ENCODE measurements around the gene PLAGL1.
"Not testable (repeated sequence)": the region's sequence is repeated elsewhere in the genome, so short reads cannot be mapped to it uniquely, and the experiment has no call there.

Gene PLAGL1

GRCh38 chr6:144035416-144035815 lies 27.4 kb upstream of the PLAGL1 start:
- Histone ChIP-seq H3K4me3 (ENCODE audit: extremely low read depth, insufficient read depth, low read length, poor library complexity, severe bottlenecking) (no peak overlapping the region), H3K36me3 (ENCODE audit: control insufficient read depth, insufficient read depth, low read length) (no peaks in the 10 kb centered on the region), H3K4me1 (ENCODE audit: control insufficient read depth, insufficient read depth, low read length, poor library complexity, severe bottlenecking) (peaks cover 4% of the 10 kb centered on the region), H3K9me3 (ENCODE audit: control insufficient read depth, low read length) (peaks cover 4% of the 10 kb centered on the region), H3K27ac (ENCODE audit: low read depth, low read length, severe bottlenecking) (no peak overlapping the region)
- WGBS, 2 experiments (ENCODE audit: insufficient coverage in 2 of 2) = 91 to 100% methylated on average over 3 to 4 of the region's 4 CpGs

GRCh38 chr6:144033816-144034735 lies 26.0 kb upstream of the PLAGL1 start:
- no peak overlapping the region for H3K4me3 ChIP-seq (ENCODE audit: extremely low read depth, insufficient read depth, low read length, poor library complexity, severe bottlenecking)
- WGBS, 2 experiments (ENCODE audit: insufficient coverage in 2 of 2) = 67% methylated on average over 3 of the region's 4 CpGs; no CpG with 5 or more reads in 1 of the 2 experiments
- H3K36me3 ChIP-seq (ENCODE audit: control insufficient read depth, insufficient read depth, low read length) = no peaks in the 10 kb centered on the region
- peaks cover 4% of the 10 kb centered on the region for H3K9me3 ChIP-seq (ENCODE audit: control insufficient read depth, low read length)
- peaks cover 4% of the 10 kb centered on the region for H3K4me1 ChIP-seq (ENCODE audit: control insufficient read depth, insufficient read depth, low read length, poor library complexity, severe bottlenecking)
- H3K27ac ChIP-seq (ENCODE audit: low read depth, low read length, severe bottlenecking) = no peak overlapping the region

- Histone ChIP-seq H3K27ac (ENCODE audit: low read depth, low read length, severe bottlenecking) (no peak overlapping the region), H3K9me3 (ENCODE audit: control insufficient read depth, low read length) (peaks cover 4% of the 10 kb centered on the region), H3K4me3 (ENCODE audit: extremely low read depth, insufficient read depth, low read length, poor library complexity, severe bottlenecking) (no peak overlapping the region), H3K4me1 (ENCODE audit: control insufficient read depth, insufficient read depth, low read length, poor library complexity, severe bottlenecking) (peaks cover 4% of the 10 kb centered on the region), H3K36me3 (ENCODE audit: control insufficient read depth, insufficient read depth, low read length) (no peaks in the 10 kb centered on the region)
- 100% methylated on average over 1 of the region's 3 CpGs; no CpG with 5 or more reads in 1 of the 2 experiments for WGBS, 2 experiments (ENCODE audit: insufficient coverage in 2 of 2)
Measured at GRCh38 chr6:144029452-144029851, 21.4 kb upstream of the PLAGL1 start.

GRCh38 chr6:144027932-144028587 lies 20.0 kb upstream of the PLAGL1 start:
- H3K4me1 ChIP-seq (ENCODE audit: control insufficient read depth, insufficient read depth, low read length, poor library complexity, severe bottlenecking) = no peaks in the 10 kb centered on the region
- H3K9me3 ChIP-seq (ENCODE audit: control insufficient read depth, low read length) = no peaks in the 10 kb centered on the region
- no peak overlapping the region for H3K4me3 ChIP-seq (ENCODE audit: extremely low read depth, insufficient read depth, low read length, poor library complexity, severe bottlenecking)
- H3K27ac ChIP-seq (ENCODE audit: low read depth, low read length, severe bottlenecking) = no peak overlapping the region
- no peaks in the 10 kb centered on the region for H3K36me3 ChIP-seq (ENCODE audit: control insufficient read depth, insufficient read depth, low read length)

- no CpG with 5 or more reads among the region's 4 CpGs for WGBS, 2 experiments (ENCODE audit: insufficient coverage in 2 of 2)
- H3K4me1 ChIP-seq (ENCODE audit: control insufficient read depth, insufficient read depth, low read length, poor library complexity, severe bottlenecking) = no peaks in the 10 kb centered on the region
- H3K36me3 ChIP-seq (ENCODE audit: control insufficient read depth, insufficient read depth, low read length) = no peaks in the 10 kb centered on the region
- H3K27ac ChIP-seq (ENCODE audit: low read depth, low read length, severe bottlenecking) = no peak overlapping the region
- H3K4me3 ChIP-seq (ENCODE audit: extremely low read depth, insufficient read depth, low read length, poor library complexity, severe bottlenecking) = no peak overlapping the region
- no peaks in the 10 kb centered on the region for H3K9me3 ChIP-seq (ENCODE audit: control insufficient read depth, low read length)
Measured at GRCh38 chr6:144023216-144023615, 15.2 kb upstream of the PLAGL1 start.

GRCh38 chr6:144019929-144020328 lies 11.9 kb upstream of the PLAGL1 start:
- no peaks in the 10 kb centered on the region for H3K36me3 ChIP-seq (ENCODE audit: control insufficient read depth, insufficient read depth, low read length)
- no peak overlapping the region for H3K4me3 ChIP-seq (ENCODE audit: extremely low read depth, insufficient read depth, low read length, poor library complexity, severe bottlenecking)
- H3K4me1 ChIP-seq (ENCODE audit: control insufficient read depth, insufficient read depth, low read length, poor library complexity, severe bottlenecking) = no peaks in the 10 kb centered on the region
- 82 to 84% methylated on average over 2 to 3 of the region's 5 CpGs for WGBS, 2 experiments (ENCODE audit: insufficient coverage in 2 of 2)
- H3K9me3 ChIP-seq (ENCODE audit: control insufficient read depth, low read length) = no peaks in the 10 kb centered on the region
- H3K27ac ChIP-seq (ENCODE audit: low read depth, low read length, severe bottlenecking) = no peak overlapping the region

- Histone ChIP-seq H3K4me3 (ENCODE audit: extremely low read depth, insufficient read depth, low read length, poor library complexity, severe bottlenecking) (no peak overlapping the region), H3K4me1 (ENCODE audit: control insufficient read depth, insufficient read depth, low read length, poor library complexity, severe bottlenecking) (no peaks in the 10 kb centered on the region), H3K27ac (ENCODE audit: low read depth, low read length, severe bottlenecking) (no peak overlapping the region), H3K36me3 (ENCODE audit: control insufficient read depth, insufficient read depth, low read length) (no peaks in the 10 kb centered on the region), H3K9me3 (ENCODE audit: control insufficient read depth, low read length) (peaks cover 4% of the 10 kb centered on the region)
- WGBS, 2 experiments (ENCODE audit: insufficient coverage in 2 of 2) = 97 to 99% methylated on average over 3 to 5 of the region's 5 CpGs
Measured at GRCh38 chr6:144017166-144018094, 9.4 kb upstream of the PLAGL1 start.

GRCh38 chr6:144013486-144013909 lies 5.4 kb upstream of the PLAGL1 start:
- no peak overlapping the region for H3K4me3 ChIP-seq (ENCODE audit: extremely low read depth, insufficient read depth, low read length, poor library complexity, severe bottlenecking)
- no peaks in the 10 kb centered on the region for H3K36me3 ChIP-seq (ENCODE audit: control insufficient read depth, insufficient read depth, low read length)
- H3K27ac ChIP-seq (ENCODE audit: low read depth, low read length, severe bottlenecking) = no peak overlapping the region
- H3K9me3 ChIP-seq (ENCODE audit: control insufficient read depth, low read length) = peaks cover 4% of the 10 kb centered on the region
- WGBS, 2 experiments (ENCODE audit: insufficient coverage in 2 of 2) = 19 to 24% methylated on average over 4 of the region's 8 CpGs
- H3K4me1 ChIP-seq (ENCODE audit: control insufficient read depth, insufficient read depth, low read length, poor library complexity, severe bottlenecking) = no peaks in the 10 kb centered on the region

- H3K36me3 ChIP-seq (ENCODE audit: control insufficient read depth, insufficient read depth, low read length) = no peaks in the 10 kb centered on the region
Measured at GRCh38 chr6:144012534-144012933, 4.5 kb upstream of the PLAGL1 start.

GRCh38 chr6:144009628-144010027 lies 1.6 kb upstream of the PLAGL1 start:
- H3K4me1 ChIP-seq (ENCODE audit: control insufficient read depth, insufficient read depth, low read length, poor library complexity, severe bottlenecking); H3K9me3 ChIP-seq (ENCODE audit: control insufficient read depth, low read length); H3K36me3 ChIP-seq (ENCODE audit: control insufficient read depth, insufficient read depth, low read length); H3K27ac ChIP-seq (ENCODE audit: low read depth, low read length, severe bottlenecking); H3K4me3 ChIP-seq (ENCODE audit: extremely low read depth, insufficient read depth, low read length, poor library complexity, severe bottlenecking): not testable (repeated sequence)
- no CpG with 5 or more reads among the region's 2 CpGs for WGBS, 2 experiments (ENCODE audit: insufficient coverage in 2 of 2)

More at GRCh38 chr6:144012534-144012933, 4.5 kb upstream of the PLAGL1 start:
- no peak overlapping the region for H3K4me3 ChIP-seq (ENCODE audit: extremely low read depth, insufficient read depth, low read length, poor library complexity, severe bottlenecking)
- H3K27ac ChIP-seq (ENCODE audit: low read depth, low read length, severe bottlenecking) = no peak overlapping the region
- 92 to 100% methylated on average over 1 of the region's 1 CpG for WGBS, 2 experiments (ENCODE audit: insufficient coverage in 2 of 2)
- no peaks in the 10 kb centered on the region for H3K4me1 ChIP-seq (ENCODE audit: control insufficient read depth, insufficient read depth, low read length, poor library complexity, severe bottlenecking)
- peaks cover 4% of the 10 kb centered on the region for H3K9me3 ChIP-seq (ENCODE audit: control insufficient read depth, low read length)
